Stimulated activated CD8-positive, alpha-beta memory T cell treated with anti-CD3 and anti-CD28 coated beads, Interleukin-7, amount 100 ng/mL, for 4 hours (primary cell): ENCODE measurements around the gene KLHL40.

Source experiments
- DNase-seq, 2 donors: peaks; one replicate each; pipeline ENCODE4 v3.0.0-alpha.2; 2020; ENCODE audit warnings: low read depth in 2 of 2

KLHL40 gene

GRCh38 chr3:42690191-42690590, 4.9 kb downstream of the KLHL40 start:
- no peak for DNase-seq

GRCh38 chr3:42690766-42691680, 5.7 kb downstream of the KLHL40 start:
- no peak for DNase-seq

DNA sequence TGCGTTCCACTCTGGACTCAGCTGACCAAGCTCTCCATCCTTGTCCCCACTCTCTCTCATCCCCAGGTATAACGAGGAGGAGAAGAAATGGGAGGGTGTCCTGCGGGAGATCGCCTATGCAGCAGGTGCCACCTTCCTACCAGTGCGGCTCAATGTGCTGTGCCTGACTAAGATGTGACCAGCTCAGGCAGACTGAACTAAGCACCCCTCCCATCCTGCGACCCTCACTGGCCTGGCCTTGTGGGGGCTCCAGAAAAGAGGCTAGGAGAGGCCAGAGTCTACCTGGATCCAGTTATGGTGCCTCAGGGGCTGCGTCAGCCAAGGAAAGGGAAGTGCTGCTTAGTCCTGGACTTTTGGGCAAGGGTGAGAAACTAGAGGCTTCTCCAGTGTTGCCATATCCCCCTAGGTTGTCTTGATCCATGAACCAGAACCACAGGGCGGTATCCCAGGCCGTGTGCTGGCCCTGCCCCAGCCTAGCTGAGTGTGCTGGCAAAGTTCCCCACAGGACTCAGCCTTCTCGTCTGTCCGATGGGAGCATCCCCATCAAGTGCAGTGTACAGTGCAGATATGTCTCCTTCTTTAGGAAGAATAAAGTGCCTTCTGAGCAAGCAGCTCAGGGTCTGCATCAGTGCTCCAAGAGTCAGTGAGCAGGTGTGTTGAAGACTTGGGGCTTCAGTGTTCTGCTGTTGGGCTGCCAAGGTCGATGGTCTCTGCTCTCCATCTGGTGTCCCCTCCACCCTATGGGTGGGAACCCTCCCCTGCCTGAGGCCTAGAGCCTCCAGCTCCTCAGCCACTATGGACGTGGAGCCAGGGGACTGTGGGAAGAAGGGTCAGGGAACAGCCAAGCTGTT, 6.7 kb downstream of the KLHL40 start:
- no peak for DNase-seq

DNA sequence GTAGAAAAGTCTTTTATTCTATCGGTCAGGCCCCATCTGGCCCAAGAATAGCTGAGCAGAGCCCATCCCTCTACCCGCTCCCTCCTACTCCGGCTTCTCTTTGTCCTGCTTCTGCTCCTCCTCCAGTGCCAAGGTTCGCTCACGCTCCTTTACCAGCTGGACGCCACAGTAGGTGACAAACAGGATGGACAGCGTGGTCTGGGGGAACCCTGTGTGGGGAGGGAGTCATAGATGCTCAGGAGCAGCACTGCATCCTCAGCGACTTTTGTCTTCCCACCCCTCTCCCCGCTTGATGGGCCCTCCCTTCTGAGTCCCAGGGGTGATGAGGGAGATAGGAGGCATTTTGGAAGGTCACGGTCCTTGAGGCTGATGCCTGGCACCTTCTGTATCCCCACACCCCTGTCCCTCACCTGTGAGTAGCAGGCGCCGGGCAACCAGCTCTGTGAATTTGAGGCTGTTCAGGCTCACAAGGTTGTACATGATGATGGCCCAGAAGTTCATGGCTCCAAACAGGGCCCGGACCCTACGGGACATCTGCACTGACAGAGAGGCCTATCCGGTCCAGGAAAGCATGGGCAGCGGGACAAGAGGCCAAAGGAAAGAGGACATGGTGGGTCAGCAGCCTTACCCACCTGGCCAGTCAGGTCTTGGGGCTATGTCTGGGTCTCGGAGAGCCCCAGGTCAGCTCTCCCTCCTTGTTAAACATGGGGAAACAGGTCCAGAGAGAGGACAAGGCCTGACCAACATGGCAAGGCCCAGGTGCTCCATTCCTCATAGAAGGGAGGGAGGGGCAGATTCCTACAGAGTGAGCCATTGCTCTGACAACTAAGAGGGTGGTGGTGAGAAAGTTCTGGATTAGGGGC, 7.6 kb downstream of the KLHL40 start:
- no peak for DNase-seq

GRCh38 chr3:42693530-42693930, 8.2 kb downstream of the KLHL40 start:
- DNase-seq: no peak

- no peak for DNase-seq
Observed at GRCh38 chr3:42694366-42694765, 9.0 kb downstream of the KLHL40 start.

DNA sequence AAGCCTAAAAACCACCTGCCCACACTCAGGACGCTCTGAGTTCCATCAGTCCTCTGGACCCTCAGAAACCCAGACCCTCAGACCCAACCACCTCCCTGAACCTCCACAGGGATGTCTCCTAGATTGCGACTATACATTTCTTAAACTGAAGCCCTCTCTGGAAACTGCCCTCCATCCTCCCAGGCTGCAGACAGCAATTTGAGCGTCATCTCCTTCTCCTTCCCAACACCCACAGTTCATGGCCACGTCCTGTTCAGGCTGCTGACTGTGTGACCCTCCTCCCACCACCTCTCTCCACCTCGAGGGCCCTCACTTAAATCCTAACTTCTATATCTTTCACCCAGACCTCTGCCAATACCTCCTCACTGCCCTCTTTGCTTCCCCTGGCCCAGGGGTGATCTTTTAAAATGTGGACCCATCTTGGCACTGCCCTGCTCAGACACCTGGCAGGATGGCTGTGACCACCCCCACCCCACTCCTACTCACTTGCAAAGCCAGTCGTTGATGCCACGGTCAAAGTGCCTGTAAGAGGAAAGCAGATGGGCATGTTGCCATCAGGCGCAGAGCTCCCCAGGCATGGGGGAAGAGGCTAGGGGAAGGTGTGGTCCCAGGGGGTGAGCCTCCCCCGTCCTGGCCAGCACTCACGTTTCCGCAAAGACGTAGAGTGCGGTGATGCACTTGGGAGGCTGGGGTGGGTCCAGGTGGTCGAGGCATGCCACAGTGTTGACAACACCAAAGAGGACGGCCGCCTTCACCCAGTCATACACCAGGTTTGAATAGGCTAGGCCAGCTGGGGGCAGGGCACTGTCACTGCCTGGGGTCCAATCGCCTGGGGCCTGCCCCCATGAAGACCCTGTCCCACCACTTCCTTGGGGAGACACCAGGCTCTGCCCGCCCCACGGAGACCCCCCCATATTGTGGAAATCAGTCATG, 11.3 kb downstream of the KLHL40 start:
- DNase-seq: no peak

- no peak for DNase-seq
Observed at GRCh38 chr3:42697289-42698051, 12.1 kb downstream of the KLHL40 start.

GRCh38 chr3:42698216-42698910, 13.0 kb downstream of the KLHL40 start:
- no peak for DNase-seq

- DNase-seq: no peak
Observed at GRCh38 chr3:42698911-42699230, 13.5 kb downstream of the KLHL40 start.

DNA sequence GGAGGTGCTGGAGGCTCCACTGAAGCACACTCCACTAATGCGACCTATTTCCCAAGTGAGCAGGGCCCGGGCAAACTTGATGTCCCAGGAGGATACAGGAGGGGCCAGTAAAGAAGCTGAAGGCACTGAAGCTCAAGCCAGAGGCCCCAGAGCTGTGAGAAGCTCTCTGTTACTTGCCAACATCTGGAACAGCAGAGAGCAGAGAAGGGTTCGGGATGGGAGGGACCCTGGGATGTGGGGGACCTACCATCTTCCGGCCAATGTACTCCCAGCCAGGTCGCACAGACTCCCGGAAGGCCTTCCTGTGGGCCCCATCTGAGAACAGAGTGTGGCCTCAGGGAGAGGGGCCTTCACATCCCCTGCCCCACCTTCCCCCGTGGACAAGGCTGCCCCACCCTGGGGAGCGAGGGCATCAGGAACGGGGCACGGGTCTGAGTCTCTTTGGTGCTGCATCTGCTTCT, 14.2 kb downstream of the KLHL40 start:
- no peak for DNase-seq

GRCh38 chr3:42700366-42701288, 15.3 kb downstream of the KLHL40 start:
- DNase-seq: no peak

GRCh38 chr3:42701371-42702065, 16.2 kb downstream of the KLHL40 start:
- DNase-seq: peak; percentile 1 to 14

- no peak for DNase-seq
Observed at GRCh38 chr3:42702066-42702951, 17.0 kb downstream of the KLHL40 start, which contains the start of gene HHATL. TSS of gene HHATL (minus strand) at chr3:42702798. CDS start at chr3:42700826, 1,972 bp downstream.

DNA sequence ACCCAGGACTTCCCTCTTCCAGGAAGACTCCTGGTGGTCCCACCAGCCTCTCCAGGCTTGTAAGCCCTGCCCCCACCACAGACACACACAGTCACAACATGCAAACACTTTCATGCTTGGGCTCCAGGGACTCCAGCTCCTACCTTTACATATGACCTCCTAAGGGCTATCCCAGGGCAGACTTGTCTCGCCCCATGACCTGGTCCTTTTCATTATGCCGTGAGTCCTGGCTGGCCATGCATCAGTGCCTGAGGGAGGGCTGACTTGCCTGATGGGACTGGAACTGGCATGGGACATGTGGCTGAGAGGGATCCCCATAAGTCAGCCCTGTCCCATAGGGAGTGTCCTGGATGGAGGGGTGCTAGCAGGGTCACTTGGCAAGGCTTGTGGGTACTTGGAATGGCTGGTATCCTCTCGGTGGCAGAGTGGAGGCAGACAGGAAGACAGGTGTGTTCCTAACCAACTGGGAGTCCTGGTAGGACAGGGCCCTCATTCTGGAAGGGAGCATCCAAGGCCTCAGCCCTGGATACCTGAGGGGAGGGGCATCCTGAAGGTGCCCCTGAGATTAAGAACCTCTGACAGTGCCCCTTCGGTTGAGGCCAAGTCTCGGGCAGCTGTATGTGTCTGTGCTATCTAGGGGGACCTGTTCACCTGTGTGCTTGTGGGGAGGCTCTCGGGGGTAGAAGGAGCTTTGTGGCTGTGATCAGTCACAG, 17.8 kb downstream of the KLHL40 start:
- no peak for DNase-seq

- DNase-seq: no peak
Observed at GRCh38 chr3:42703695-42704025, 18.3 kb downstream of the KLHL40 start.
